ENCODE results near the gene MBNL3. TPM values are rescaled to one million over a fixed set of nuclear protein-coding genes. Genes with fewer than 3 reads are reported as not detected.

Gene MBNL3
- total RNA-seq, 6 donors from 2014 or later = 4.1 to 23.3 (median 17.4) TPM

- ATAC-seq (ENCODE audit: low FRiP score in 2 of 2) = no peak
- no peaks in the 10 kb centered on the region for H3K36me3 ChIP-seq
- TF ChIP-seq EP300 (IDR thresholded peaks at IDR 0.05) = no peak
- TF ChIP-seq POLR2A (IDR thresholded peaks at IDR 0.05) = no peak
- no peak for TF ChIP-seq CTCF (IDR thresholded peaks at IDR 0.05)
- no peak for TF ChIP-seq POLR2AphosphoS5 (IDR thresholded peaks at IDR 0.05)
- no peak for DNase-seq
- H3K9me3 ChIP-seq = no peaks in the 10 kb centered on the region
- 38 to 82% methylated on average over 1 of the region's 1 CpG for WGBS, 2 donors
- no peaks in the 10 kb centered on the region for H3K27me3 ChIP-seq
- H3K4me1 ChIP-seq = no peaks in the 10 kb centered on the region
- H3K27ac ChIP-seq = no peak overlapping the region
- H3K4me3 ChIP-seq = no peak overlapping the region
Observed at GRCh38 chrX:132520792-132521191, 32.0 kb upstream of the MBNL3 start.

- DNase-seq (no peak), ATAC-seq (ENCODE audit: low FRiP score in 2 of 2) (no peak)
- H3K27me3 ChIP-seq = no peaks in the 10 kb centered on the region
- no peaks in the 10 kb centered on the region for H3K4me1 ChIP-seq
- no peaks in the 10 kb centered on the region for H3K9me3 ChIP-seq
- H3K36me3 ChIP-seq = no peaks in the 10 kb centered on the region
- H3K4me3 ChIP-seq = no peak overlapping the region
- 60 to 83% methylated on average over 3 of the region's 3 CpGs for WGBS, 2 donors
- TF ChIP-seq CTCF (IDR thresholded peaks at IDR 0.05) (no peak), EP300 (IDR thresholded peaks at IDR 0.05) (no peak), POLR2A (IDR thresholded peaks at IDR 0.05) (no peak), POLR2AphosphoS5 (IDR thresholded peaks at IDR 0.05) (no peak)
- no peak overlapping the region for H3K27ac ChIP-seq
Observed at GRCh38 chrX:132520213-132520612, 31.4 kb upstream of the MBNL3 start.

GRCh38 chrX:132518401-132518800 lies 29.6 kb upstream of the MBNL3 start:
- no peaks in the 10 kb centered on the region for H3K9me3 ChIP-seq
- no peaks in the 10 kb centered on the region for H3K4me1 ChIP-seq
- H3K27me3 ChIP-seq = no peaks in the 10 kb centered on the region
- H3K4me3 ChIP-seq = no peak overlapping the region
- H3K27ac ChIP-seq = no peak overlapping the region
- WGBS, 2 donors = 73 to 76% methylated on average over 1 of the region's 1 CpG
- ATAC-seq (ENCODE audit: low FRiP score in 2 of 2) (no peak), DNase-seq (no peak)
- TF ChIP-seq CTCF (IDR thresholded peaks at IDR 0.05) (no peak), EP300 (IDR thresholded peaks at IDR 0.05) (no peak), POLR2A (IDR thresholded peaks at IDR 0.05) (no peak), POLR2AphosphoS5 (IDR thresholded peaks at IDR 0.05) (no peak)
- no peaks in the 10 kb centered on the region for H3K36me3 ChIP-seq

GRCh38 chrX:132508834-132509233 lies 20.0 kb upstream of the MBNL3 start:
- 72 to 98% methylated on average over 2 of the region's 2 CpGs for WGBS, 2 donors
- no peak for TF ChIP-seq EP300 (IDR thresholded peaks at IDR 0.05)
- no peak for TF ChIP-seq POLR2A (IDR thresholded peaks at IDR 0.05)
- TF ChIP-seq CTCF (IDR thresholded peaks at IDR 0.05) = no peak
- TF ChIP-seq POLR2AphosphoS5 (IDR thresholded peaks at IDR 0.05) = no peak
- ATAC-seq (ENCODE audit: low FRiP score in 2 of 2) (no peak), DNase-seq (no peak)
- Histone ChIP-seq H3K27ac (no peak overlapping the region), H3K9me3 (no peaks in the 10 kb centered on the region), H3K27me3 (no peaks in the 10 kb centered on the region), H3K36me3 (no peaks in the 10 kb centered on the region), H3K4me3 (no peak overlapping the region), H3K4me1 (no peaks in the 10 kb centered on the region)

GRCh38 chrX:132505116-132505515 lies 16.3 kb upstream of the MBNL3 start:
- H3K9me3 ChIP-seq = no peaks in the 10 kb centered on the region
- no peaks in the 10 kb centered on the region for H3K36me3 ChIP-seq
- WGBS, 2 donors = 70% methylated on average over 3 of the region's 3 CpGs
- TF ChIP-seq POLR2AphosphoS5 (IDR thresholded peaks at IDR 0.05) (no peak), CTCF (IDR thresholded peaks at IDR 0.05) (no peak), EP300 (IDR thresholded peaks at IDR 0.05) (no peak), POLR2A (IDR thresholded peaks at IDR 0.05) (no peak)
- H3K27me3 ChIP-seq = no peaks in the 10 kb centered on the region
- ATAC-seq (ENCODE audit: low FRiP score in 2 of 2) (no peak), DNase-seq (no peak)
- no peaks in the 10 kb centered on the region for H3K4me1 ChIP-seq
- no peak overlapping the region for H3K27ac ChIP-seq
- H3K4me3 ChIP-seq = no peak overlapping the region
